22Rv1 (cell line): ENCODE data around the gene ENTHD1.

Experiments used
- CTCF ChIP-seq: fragments of 450-650 bp; IDR thresholded peaks from 2 replicates; pipeline ENCODE4 v1.5.1; 2017; ENCODE audit warnings: mild to moderate bottlenecking
- ZFX ChIP-seq: fragments of 450-650 bp; IDR thresholded peaks from 2 replicates; pipeline ENCODE4 v1.6.1; 2017; ENCODE audit warnings: antibody characterized with exemption, borderline replicate concordance

GRCh38 chr22:39895682-39896081, 2.1 kb upstream of the ENTHD1 start:
- TF ChIP-seq CTCF (no peak), ZFX (no peak)
